ENCODE measurements around the gene MFSD1. TPM values are rescaled to one million over a fixed set of nuclear protein-coding genes. Genes with fewer than 3 reads are reported as not detected.
"Not testable (repeated sequence)": the region's sequence is repeated elsewhere in the genome, so short reads cannot be mapped to it uniquely, and the experiment has no call there.

The MFSD1 gene
- total and polyA plus RNA-seq, 12 donors = 20.4 to 118 (median 76.9) TPM

- no peak overlapping the region for H3K27ac ChIP-seq
- H3K4me1 ChIP-seq (replicated peaks in 1 of 2) = no peaks in the 10 kb centered on the region
- H3K27me3 ChIP-seq = no peaks in the 10 kb centered on the region
- TF ChIP-seq CTCF (IDR thresholded peaks at IDR 0.05) = no peak
- TF ChIP-seq POLR2A (IDR thresholded peaks at IDR 0.05) = no peak
- WGBS, 4 donors = 93 to 100% (median 98%) methylated on average over 1 of the region's 1 CpG
- H3K9me3 ChIP-seq (replicated peaks in 1 of 3) = no peaks in the 10 kb centered on the region
- intact Hi-C loops (cut with DNase I) = loop anchor here in 1 of 2 donors (5.0 kb wide), 1 partner anchor 56 kb away; the partner anchor contains the start of gene RARRES1
- DNase-seq = no peak
- H3K36me3 ChIP-seq (replicated peaks in 1 of 2) = no peaks in the 10 kb centered on the region
- H3K4me3 ChIP-seq = no peak overlapping the region
Observed at GRCh38 chr3:158788446-158788845, 13.4 kb upstream of the MFSD1 start.

GRCh38 chr3:158789592-158789991 is 12.3 kb upstream of the MFSD1 start:
- Histone ChIP-seq H3K27ac (no peak overlapping the region), H3K9me3 (replicated peaks in 1 of 3) (no peaks in the 10 kb centered on the region), H3K4me1 (replicated peaks in 1 of 2) (no peaks in the 10 kb centered on the region), H3K36me3 (replicated peaks in 1 of 2) (no peaks in the 10 kb centered on the region), H3K27me3 (no peaks in the 10 kb centered on the region), H3K4me3 (no peak overlapping the region)
- DNase-seq = peak in 5 of 7 donors; percentile 26 to 74 (median 35)
- TF ChIP-seq POLR2A (IDR thresholded peaks at IDR 0.05) = no peak
- TF ChIP-seq CTCF (IDR thresholded peaks at IDR 0.05) = peak in 5 of 6 experiments; percentile 14 to 59 (median 31)
- 76 to 85% (median 79%) methylated on average over 1 of the region's 1 CpG for WGBS, 4 donors
- intact Hi-C loops (cut with DNase I) = loop anchor here in 1 of 2 donors (5.0 kb wide), 1 partner anchor 57 kb away; the partner anchor contains the start of gene RARRES1

- no peaks in the 10 kb centered on the region for H3K27me3 ChIP-seq
- peak overlapping the region in 1 of 4 donors; percentile 45 for H3K4me3 ChIP-seq
- 9 to 13% (median 12%) methylated on average over 11 of the region's 11 CpGs for whole genome bisulfite sequencing, 4 donors
- no peaks in the 10 kb centered on the region for H3K4me1 ChIP-seq (replicated peaks in 1 of 2)
- intact Hi-C loops (cut with DNase I) = loop anchor here (2.0 to 10.0 kb wide), 2 partner anchors 62 to 116 kb away; partner anchors contain the start of gene LXN (in 1 of the 2)
- peak; percentile 57 to 88 (median 82) for TF ChIP-seq CTCF (IDR thresholded peaks at IDR 0.05)
- no peak for TF ChIP-seq POLR2A (IDR thresholded peaks at IDR 0.05)
- no peaks in the 10 kb centered on the region for H3K36me3 ChIP-seq (replicated peaks in 1 of 2)
- peak in 5 of 7 donors; percentile 37 to 64 (median 53) for DNase-seq
- H3K9me3 ChIP-seq (replicated peaks in 1 of 3) = no peaks in the 10 kb centered on the region
- H3K27ac ChIP-seq = no peak overlapping the region
Observed at GRCh38 chr3:158790901-158791589, 10.8 kb upstream of the MFSD1 start.

GRCh38 chr3:158791590-158791920 is 10.3 kb upstream of the MFSD1 start:
- intact Hi-C loops (cut with DNase I) = loop anchor here (2.0 to 10.0 kb wide), 2 partner anchors 63 to 117 kb away; partner anchors contain the start of gene LXN (in 1 of the 2)
- H3K4me3 ChIP-seq; H3K27me3 ChIP-seq; H3K9me3 ChIP-seq (replicated peaks in 1 of 3); H3K4me1 ChIP-seq (replicated peaks in 1 of 2); H3K36me3 ChIP-seq (replicated peaks in 1 of 2); DNase-seq; H3K27ac ChIP-seq: not testable (repeated sequence)
- peak in 2 of 6 experiments; percentile 3 to 7 for TF ChIP-seq CTCF (IDR thresholded peaks at IDR 0.05)
- 3 to 11% (median 6%) methylated on average over 1 of the region's 1 CpG for WGBS, 4 donors

Data from adrenal gland (tissue), 12 donors.